ENCODE data around the gene LRIT2.

Gene LRIT2

GRCh38 chr10:84225427-84226173, at the start of gene LRIT2:
LRIT2 (minus strand) TSS chr10:84225544; CDS start chr10:84225520, 24 bp downstream.
- DNase-seq (ENCODE audit: extremely low read depth in 1 of 2, low read depth in 1 of 2), result no peak

- DNase-seq (ENCODE audit: extremely low read depth in 1 of 2, low read depth in 1 of 2), result no peak
Measured at GRCh38 chr10:84270708-84271107, 45.4 kb upstream of the LRIT2 start.

- DNase-seq (ENCODE audit: extremely low read depth in 1 of 2, low read depth in 1 of 2), result no peak
Measured at GRCh38 chr10:84269773-84270172, 44.4 kb upstream of the LRIT2 start.

GRCh38 chr10:84269162-84269561, 43.8 kb upstream of the LRIT2 start:
- no peak for DNase-seq (ENCODE audit: extremely low read depth in 1 of 2, low read depth in 1 of 2)

- peak; percentile 43 to 69 for DNase-seq (ENCODE audit: extremely low read depth in 1 of 2, low read depth in 1 of 2)
Measured at GRCh38 chr10:84267503-84268126, 42.3 kb upstream of the LRIT2 start.

GRCh38 chr10:84265418-84265817, 40.1 kb upstream of the LRIT2 start:
- DNase-seq (ENCODE audit: extremely low read depth in 1 of 2, low read depth in 1 of 2), result no peak

GRCh38 chr10:84264611-84265141, 39.3 kb upstream of the LRIT2 start:
- peak; percentile 34 to 52 for DNase-seq (ENCODE audit: extremely low read depth in 1 of 2, low read depth in 1 of 2)

GRCh38 chr10:84263716-84264115, 38.4 kb upstream of the LRIT2 start:
- no peak for DNase-seq (ENCODE audit: extremely low read depth in 1 of 2, low read depth in 1 of 2)

- no peak for DNase-seq (ENCODE audit: extremely low read depth in 1 of 2, low read depth in 1 of 2)
Measured at GRCh38 chr10:84262190-84262956, 37.0 kb upstream of the LRIT2 start.

- no peak for DNase-seq (ENCODE audit: extremely low read depth in 1 of 2, low read depth in 1 of 2)
Measured at GRCh38 chr10:84261236-84261915, 36.0 kb upstream of the LRIT2 start.

GRCh38 chr10:84258034-84258695, 32.8 kb upstream of the LRIT2 start:
- DNase-seq (ENCODE audit: extremely low read depth in 1 of 2, low read depth in 1 of 2), result no peak

GRCh38 chr10:84257343-84258020, 32.1 kb upstream of the LRIT2 start:
- no peak for DNase-seq (ENCODE audit: extremely low read depth in 1 of 2, low read depth in 1 of 2)

GRCh38 chr10:84256510-84257342, 31.4 kb upstream of the LRIT2 start:
- DNase-seq (ENCODE audit: extremely low read depth in 1 of 2, low read depth in 1 of 2), result peak in 1 of 2 donors; percentile 42

GRCh38 chr10:84254552-84255478, 29.5 kb upstream of the LRIT2 start:
- no peak for DNase-seq (ENCODE audit: extremely low read depth in 1 of 2, low read depth in 1 of 2)

GRCh38 chr10:84248794-84249193, 23.4 kb upstream of the LRIT2 start:
- no peak for DNase-seq (ENCODE audit: extremely low read depth in 1 of 2, low read depth in 1 of 2)

GRCh38 chr10:84247496-84247895, 22.2 kb upstream of the LRIT2 start:
- no peak for DNase-seq (ENCODE audit: extremely low read depth in 1 of 2, low read depth in 1 of 2)

GRCh38 chr10:84244651-84245270, 19.4 kb upstream of the LRIT2 start, which contains the start of gene RGR:
RGR (plus strand) TSS chr10:84245053; CDS start chr10:84245091, 38 bp downstream.
- DNase-seq (ENCODE audit: extremely low read depth in 1 of 2, low read depth in 1 of 2), result no peak

All from stimulated activated CD8-positive, alpha-beta memory T cell treated with anti-CD3 and anti-CD28 coated beads, Interleukin-7, amount 100 ng/mL, for 48 hours (primary cell).